Stimulated activated CD8-positive, alpha-beta memory T cell treated with anti-CD3 and anti-CD28 coated beads, Interleukin-12 subunit alpha, Interleukin-12 subunit beta, amount 100 ng/mL, for 24 hours (primary cell): ENCODE data around the gene HSD17B4.
"Not testable (repeated sequence)": the region's sequence is repeated elsewhere in the genome, so short reads cannot be mapped to it uniquely, and the experiment has no call there.

Experiments
- DNase-seq: peaks from one replicate; pipeline ENCODE4 v3.0.0-alpha.2; 2020; ENCODE audit errors: extremely low read depth

Gene HSD17B4

DNA sequence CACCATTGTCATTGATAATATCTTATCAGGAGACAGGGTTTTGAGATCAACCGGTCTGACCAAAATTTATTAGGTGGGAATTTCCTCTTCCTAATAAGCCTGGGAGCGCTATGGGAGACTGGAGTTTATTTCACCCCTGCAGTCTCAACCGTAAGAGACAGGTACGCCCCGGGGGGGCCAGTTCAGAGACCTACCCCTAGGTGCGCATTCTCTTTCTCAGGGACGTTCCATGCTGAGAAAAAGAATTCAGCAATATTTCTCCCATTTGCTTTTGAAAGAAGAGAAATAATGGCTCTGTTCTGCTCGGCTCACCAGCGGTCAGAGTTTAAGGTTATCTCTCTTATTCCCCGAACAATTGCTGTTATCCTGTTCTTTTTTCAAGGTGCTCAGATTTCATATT, 28.3 kb downstream of the HSD17B4 start:
- DNase-seq = not testable (repeated sequence)

DNA sequence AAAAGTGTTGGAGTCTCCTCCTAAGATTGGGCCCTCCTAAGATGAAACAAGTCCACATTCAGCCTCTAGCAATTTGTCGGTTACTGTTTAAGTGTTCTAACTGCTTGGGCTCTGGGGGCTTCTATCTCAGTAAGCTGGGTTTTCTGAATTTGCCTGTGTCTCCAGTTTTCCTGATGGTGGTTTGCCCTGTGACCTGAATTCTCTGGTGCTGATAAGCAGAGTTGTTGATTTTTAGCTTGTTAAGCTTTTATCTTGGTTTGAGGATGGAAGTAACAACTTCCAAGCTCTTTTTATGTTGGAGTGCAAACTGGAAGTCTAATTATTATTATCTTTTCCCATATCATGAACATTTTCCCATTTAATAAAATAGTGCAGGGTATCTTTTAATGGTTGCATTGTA, 30.9 kb downstream of the HSD17B4 start:
- no peak for DNase-seq

DNA sequence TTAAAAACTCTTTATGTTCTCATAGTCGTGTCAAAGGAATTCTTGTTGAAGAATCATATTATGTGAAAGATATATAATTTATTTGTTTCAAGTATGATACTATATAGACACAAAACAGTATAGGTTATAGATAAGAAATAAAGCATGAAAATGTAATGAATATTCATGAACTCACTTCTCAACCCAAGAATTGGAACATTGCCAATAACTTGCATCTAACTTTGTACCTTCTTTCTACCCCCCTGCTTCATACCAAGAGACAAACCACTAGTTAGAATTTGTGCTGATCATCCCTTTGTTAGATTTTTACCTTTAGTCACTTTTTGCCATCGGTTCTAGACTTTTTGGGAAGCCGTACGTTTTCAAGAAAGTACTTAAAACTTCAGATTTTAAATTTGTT, 32.6 kb downstream of the HSD17B4 start:
- DNase-seq = no peak

DNA sequence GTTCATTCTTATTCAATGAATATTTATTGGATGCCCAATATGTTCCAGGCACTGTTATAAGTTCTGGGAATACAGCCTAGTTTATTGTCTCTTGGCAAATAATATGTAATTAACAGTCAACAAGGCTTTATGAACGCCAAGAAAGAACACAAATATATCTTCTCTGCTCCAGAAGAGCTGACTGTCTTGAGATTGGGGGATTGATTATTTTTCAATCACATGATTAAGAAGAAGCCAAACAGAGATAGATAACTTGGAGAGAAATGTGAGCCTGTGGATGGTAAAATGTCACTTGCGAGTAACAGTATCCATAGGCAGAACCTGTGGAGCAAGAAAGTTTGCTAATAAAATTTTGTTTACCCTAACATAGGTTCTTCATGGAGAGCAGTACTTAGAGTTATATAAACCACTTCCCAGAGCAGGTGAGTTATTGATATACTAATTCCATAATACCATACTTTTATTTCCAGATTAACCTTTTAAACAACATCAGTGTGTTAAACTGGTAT, 49.4 kb downstream of the HSD17B4 start:
- DNase-seq = no peak

DNA sequence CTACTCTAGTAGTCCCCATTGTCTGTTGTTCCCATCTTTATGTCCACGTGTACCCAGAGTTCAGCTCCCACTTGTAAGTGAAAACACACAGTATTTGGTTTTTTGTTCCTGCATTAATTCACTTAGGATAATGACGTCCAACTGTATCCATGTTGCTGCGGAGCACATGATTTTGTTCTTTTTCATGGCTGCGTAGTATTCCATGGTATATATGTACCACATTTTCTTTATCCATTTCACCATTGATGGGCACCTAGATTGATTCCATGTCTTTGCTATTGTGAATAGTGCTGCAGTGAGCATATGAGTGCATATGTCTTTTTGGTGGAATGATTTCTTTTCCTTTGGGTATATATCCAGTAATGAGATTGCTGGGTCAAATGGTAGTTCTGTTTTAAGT, 51.6 kb downstream of the HSD17B4 start:
- not testable (repeated sequence) for DNase-seq

DNA sequence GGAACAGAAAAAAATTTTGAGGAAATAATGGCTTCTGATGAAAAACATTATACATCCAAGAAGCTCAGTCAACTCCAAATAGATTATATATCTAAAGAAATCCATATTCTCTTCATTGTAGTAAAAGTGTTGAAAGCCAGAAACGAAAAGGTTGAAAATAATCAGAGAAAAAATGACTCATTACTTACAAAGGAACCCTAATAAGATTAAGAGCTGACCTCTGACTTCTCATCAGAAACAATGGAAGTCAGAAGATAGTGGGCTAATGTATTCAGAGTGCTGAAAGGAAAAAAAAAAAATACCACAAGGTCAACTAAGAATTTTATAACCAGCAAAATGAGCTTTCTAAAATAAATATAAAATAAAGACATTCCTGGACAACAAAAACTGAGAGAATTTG, 60.0 kb downstream of the HSD17B4 start:
- no peak for DNase-seq

DNA sequence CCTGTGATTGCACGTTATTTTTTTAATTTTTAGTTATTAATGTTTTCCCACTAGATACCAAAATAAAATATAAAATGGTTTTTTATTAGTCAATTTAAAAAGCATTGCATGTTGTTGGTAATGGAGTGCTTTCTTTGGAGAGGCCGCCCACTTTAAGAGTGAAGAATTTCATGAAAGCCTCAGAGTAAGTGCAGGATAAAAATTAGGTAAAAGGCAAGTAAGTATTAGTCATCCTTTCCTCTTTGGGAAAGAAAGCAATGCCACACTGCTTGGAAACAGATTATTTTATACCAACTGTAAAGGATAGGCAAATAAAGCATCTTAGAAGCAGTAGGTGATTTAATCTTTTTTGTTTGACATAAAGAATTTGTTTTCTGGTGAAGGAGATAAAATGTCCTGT, 62.9 kb downstream of the HSD17B4 start:
- no peak for DNase-seq

DNA sequence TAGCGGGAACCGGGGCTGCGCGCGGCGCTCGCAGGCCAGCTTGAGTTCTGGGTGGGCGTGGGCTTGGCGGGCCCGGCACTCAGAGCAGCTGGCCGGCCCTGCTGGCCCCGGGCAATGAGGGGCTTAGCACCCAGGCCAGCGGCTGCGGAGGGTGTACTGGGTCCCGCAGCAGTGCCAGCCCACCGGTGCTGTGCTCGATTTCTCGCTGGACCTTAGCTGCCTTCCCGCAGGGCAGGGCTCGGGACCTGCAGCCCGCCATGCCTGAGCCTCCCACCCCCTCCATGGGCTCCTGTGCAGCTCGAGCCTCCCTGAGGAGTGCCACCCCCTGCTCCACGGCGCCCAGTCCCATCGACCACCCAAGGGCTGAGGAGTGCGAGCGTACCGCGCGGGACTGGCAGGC, 64.8 kb downstream of the HSD17B4 start:
- not testable (repeated sequence) for DNase-seq

DNA sequence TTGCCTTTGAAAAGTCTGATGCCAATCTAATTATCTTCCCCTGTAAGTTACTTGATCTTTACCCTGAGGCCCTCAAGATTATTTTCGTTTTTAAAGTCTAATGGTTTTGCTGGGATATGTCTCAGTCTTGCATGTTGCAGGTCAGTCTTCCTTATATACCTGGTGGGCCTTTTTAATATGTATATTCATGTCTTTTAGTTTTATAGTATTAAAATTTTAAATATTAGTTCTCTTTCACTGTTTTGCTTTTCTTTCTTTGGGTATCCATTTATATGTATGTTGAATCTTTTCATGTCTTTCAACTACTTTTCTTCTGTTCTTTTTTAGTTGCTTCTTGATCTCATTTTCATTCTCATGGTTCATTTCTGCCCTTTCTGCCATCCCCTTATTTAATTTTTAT, 68.9 kb downstream of the HSD17B4 start:
- DNase-seq = no peak

DNA sequence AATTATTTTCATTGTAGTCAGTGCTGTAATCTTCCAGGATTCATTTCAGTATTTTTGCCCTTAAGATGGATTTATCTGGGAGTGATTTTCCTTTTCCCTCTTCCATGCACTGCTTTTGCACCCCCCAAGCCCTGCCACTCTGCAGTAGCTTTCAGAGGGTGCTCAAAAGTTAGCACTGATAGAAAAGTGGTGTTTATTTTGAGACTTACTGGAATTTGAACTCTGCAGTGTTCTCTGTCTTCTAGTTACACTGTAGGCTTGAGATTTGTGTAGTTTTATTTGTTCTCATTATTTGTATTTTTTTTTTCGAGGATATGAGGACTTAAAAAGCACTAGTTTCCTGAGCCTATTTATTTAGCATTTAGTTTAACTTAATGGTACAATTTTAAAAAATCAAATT, 70.5 kb downstream of the HSD17B4 start:
- no peak for DNase-seq

DNA sequence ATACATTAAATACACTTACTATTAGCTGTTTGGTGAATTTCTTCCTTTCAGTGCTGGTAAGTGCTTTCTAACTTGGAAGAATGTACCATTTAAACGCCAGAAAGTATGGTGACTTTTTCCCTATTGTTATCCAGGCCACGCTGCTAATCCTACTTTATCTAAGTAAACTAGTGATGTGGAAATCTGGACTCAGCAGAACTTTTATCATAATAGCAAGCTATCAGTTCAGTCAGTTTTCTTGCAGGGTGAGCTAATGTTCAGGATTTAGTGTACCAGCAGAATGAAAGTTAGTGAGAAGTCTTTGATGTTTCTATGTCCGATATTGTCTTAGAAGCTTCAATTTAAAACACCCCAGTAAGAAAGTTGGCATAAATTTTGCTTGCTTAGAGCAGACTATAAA, 72.2 kb downstream of the HSD17B4 start:
- DNase-seq = no peak

DNA sequence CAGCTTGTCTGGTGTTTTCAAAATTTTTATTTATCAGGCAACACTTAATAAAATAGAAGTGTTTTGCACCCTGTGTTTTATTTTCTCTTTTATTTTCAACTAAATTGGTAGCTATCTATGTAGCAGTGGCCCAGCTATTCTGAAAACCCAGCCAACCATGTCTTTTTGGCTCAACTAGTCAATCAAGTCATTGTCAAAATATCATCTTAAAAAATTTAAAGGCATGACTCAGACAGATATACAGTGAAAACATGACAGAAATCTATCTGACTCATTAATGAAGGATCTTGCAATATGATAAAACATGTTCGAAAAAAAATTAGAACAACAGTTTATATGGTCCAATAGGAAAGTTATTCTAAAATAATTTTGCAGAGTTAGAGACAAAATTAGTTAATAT, 75.1 kb downstream of the HSD17B4 start:
- DNase-seq = no peak

DNA sequence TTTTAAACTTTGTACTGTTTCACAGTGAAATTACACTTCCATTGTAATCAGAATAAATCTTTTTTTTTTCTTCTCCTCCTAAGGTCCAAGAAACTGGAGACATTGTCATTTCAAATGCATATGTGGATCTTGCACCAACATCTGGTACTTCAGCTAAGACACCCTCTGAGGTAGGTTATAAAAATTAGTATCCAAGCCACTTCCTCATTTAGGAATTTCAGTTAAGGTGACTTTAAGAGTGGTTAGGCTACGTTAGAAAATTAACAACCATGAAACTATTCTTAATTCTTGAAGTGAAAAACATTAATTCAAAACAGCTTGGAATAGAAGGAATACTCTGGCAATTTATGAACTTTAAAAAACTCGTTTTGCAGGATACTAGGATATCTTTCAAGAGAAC, 77.5 kb downstream of the HSD17B4 start:
- no peak for DNase-seq

DNA sequence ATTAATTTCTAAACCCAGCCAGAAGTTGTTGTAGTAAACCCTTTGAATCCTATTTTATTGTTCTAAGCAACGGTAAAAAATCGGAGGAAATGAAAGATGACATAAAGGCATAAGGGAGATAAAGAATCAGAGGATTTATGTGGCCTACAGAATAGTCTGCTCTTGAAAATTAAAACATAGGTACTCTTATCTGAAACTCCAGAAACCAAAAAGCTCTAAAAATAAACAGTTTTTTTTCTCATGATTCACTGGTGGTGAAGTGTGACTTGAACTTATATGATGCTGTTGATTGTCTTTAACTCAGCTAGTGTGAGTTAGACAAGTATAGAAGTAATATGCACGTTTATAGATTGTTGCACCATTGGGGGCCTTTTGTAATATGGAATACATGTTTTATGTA, 80.3 kb downstream of the HSD17B4 start:
- no peak for DNase-seq

DNA sequence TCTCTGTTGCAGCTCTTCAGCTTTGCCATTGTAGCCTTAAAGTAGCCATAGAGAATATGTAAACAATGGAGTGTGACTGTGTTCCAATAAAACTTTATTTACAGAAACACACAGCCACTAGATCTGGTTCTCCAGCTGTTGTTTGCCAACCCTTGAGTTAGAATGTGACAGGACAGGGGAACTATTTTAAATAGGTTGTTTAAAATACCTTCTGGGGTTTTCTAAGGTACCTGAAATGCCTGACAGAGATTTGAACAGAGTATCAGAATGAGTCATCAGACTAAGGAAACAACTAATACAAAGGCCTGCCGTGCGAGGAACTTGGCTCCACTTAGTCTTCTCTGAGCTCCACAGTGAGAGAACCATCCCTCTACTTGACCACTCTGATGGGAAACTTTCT, 85.4 kb downstream of the HSD17B4 start:
- DNase-seq = no peak

DNA sequence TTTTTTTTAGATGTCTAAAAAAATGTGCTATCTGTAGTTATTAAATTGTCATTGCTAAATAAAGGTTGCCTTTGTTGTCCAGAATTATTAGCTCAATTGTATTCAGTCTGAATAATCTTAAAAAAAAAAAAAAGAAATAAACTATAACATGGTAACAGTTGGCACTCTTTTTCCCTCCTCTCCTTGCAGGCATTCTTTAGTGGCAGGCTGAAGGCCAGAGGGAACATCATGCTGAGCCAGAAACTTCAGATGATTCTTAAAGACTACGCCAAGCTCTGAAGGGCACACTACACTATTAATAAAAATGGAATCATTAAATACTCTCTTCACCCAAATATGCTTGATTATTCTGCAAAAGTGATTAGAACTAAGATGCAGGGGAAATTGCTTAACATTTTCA, 89.4 kb downstream of the HSD17B4 start:
- DNase-seq = no peak

DNA sequence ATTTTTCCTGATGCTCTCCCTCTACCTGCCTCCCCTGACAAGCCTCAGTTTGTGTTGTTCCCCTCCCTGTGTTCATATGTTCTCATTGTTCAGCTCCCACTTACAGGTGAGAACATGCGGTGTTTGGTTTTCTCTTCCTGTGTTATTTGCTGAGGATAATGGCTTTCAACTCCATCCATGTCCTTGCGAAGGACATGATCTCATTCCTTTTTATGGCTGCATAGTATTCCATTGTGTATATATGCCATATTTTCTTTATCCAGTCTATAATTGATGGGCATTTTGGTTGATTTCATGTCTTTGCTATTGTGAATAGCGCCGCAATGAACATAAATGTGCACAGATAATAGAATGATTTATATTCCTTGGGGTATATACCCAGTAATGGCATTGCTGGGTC, 99.5 kb downstream of the HSD17B4 start:
- no peak for DNase-seq

DNA sequence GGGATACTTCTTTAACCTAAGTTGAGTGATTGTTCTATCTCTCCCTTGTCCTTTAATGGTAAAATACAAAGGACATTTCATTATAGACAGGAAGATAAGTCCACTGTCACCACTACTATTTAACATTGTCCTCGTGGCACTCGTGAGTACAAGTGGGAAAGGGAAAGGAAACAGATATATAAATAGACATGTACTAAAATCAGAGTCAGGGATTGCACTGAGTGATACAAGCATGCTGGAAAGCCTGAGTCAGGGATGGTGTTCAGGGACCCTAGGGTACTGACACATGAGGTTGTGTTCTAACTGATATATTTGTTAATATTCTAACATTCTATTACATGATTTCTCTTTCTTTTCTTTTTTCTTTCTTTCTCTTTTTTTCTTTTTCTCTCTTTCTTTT, 102.3 kb downstream of the HSD17B4 start:
- DNase-seq = no peak

DNA sequence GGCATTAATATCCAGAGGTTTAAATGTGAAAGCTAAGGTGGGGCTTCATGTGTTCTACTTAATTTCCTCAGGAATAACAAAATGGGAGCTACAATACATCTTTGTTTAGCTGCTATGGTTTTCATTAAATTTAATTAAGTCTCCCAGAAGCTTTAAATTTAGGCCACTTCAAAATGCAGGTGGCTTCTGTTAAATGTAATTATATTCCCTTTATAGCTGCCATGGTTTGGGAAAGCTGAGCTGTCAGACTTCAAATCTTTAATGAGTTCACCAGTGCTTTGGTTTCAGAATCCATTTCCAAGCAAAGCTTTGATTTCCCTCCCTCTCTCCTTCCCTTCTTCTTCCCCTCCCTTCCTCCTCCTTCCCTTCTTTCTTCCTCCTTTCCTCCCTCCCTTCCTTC, 118.6 kb downstream of the HSD17B4 start:
- no peak for DNase-seq

DNA sequence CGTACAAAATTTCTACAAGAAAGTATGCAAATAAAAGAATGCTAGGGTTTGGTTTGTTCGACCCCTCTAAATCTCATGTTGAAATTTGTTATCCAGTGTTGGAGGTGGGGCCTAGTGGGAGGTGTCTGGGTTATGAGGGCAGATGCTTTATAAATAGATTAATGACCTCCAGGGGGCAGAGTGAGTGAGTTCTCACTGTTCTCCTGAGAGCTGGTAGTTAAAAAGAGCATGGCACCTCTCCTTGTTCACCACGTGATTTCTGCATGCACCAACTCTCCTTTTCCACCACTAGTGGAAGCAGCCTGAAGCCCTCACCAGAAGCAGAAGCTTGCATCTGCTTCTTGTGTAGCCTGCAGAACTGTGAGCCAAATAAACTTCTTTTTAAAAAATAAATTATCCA, 126.6 kb downstream of the HSD17B4 start:
- no peak for DNase-seq

DNA sequence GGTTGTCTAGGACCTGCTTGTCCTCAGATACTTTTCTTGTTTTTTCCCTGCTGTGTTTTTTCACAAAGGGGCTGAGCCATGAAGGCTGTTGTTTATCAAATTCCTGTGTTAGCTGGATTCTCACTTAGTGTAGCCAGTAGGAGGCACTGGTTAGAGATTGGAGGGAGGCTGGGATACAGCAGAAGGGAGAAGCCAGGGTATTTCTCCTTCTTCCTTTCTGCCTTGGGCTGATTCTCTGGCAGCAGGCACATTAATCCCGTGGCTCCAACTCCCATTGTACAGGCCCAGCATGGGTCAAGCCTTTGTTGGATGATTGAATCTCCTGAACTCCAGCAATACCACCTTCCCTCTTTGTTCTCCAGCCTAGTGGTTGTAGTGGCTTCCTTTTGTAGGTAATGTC, 130.7 kb downstream of the HSD17B4 start:
- DNase-seq = no peak

DNA sequence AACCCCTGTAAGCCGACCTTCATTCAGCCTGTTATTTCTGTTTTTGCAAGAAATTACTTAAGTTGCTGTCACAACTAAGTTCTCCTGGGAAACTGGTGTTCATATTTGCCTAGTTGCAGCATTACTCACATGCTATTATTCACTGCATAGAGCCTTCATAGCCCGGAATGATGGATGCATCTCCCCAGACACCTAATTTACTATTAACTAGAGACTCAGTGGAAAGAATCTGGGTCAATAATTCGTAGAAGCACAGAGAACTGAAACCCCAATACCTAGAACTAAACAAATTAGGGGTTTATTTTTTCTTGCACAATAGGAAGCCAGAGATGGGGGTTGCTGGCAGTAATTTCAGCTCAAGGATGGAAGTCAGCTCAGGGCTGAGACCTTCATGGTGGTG, 131.4 kb downstream of the HSD17B4 start:
- no peak for DNase-seq
